HEK293T (cell line): ENCODE data around the gene PKD2L2.
"Not testable (repeated sequence)": the region's sequence is repeated elsewhere in the genome, so short reads cannot be mapped to it uniquely, and the experiment has no call there.

Experiments
- CTCF ChIA-PET: fragments of 350-600 bp; formaldehyde crosslinking; extraction: SDS; loops from one replicate; lab custom pipeline; 2021; ENCODE audit warnings: antibody characterized with exemption, inconsistent platforms; lab: Yijun Ruan, JAX
- POLR2A ChIA-PET: fragments of 350-600 bp; formaldehyde crosslinking; extraction: SDS; loops from one replicate; lab custom pipeline; 2020; ENCODE audit warnings: antibody characterized with exemption, inconsistent platforms; lab: Yijun Ruan, JAX
- DNase-seq: peaks from one replicate; pipeline ENCODE4 v3.0.0; 2012; ENCODE audit warnings: mixed read lengths; ENCODE audit errors: extremely low spot score
- ARNT ChIP-seq: fragments of 450-650 bp; IDR thresholded peaks from 2 replicates; pipeline ENCODE4 v1.6.1; 2017; ENCODE audit warnings: mild to moderate bottlenecking
- BHLHE40 ChIP-seq: fragments of 450-650 bp; IDR thresholded peaks from 2 replicates; pipeline ENCODE4 v1.6.1; 2016; ENCODE audit warnings: mild to moderate bottlenecking, moderate library complexity, borderline replicate concordance
- ELF4 ChIP-seq: fragments of 450-650 bp; IDR thresholded peaks from 2 replicates; pipeline ENCODE4 v1.6.1; 2017; ENCODE audit warnings: antibody characterized with exemption
- FOXK2 ChIP-seq: fragments of 450-650 bp; IDR thresholded peaks from 2 replicates; pipeline ENCODE4 v1.6.1; 2016; ENCODE audit warnings: mild to moderate bottlenecking
- FOXM1 ChIP-seq: fragments of 450-650 bp; IDR thresholded peaks from 2 replicates; pipeline ENCODE4 v1.6.1; 2017; ENCODE audit warnings: mild to moderate bottlenecking, borderline replicate concordance
- HDGF ChIP-seq: fragments of 450-650 bp; IDR thresholded peaks from 2 replicates; pipeline ENCODE4 v1.6.1; 2017; ENCODE audit warnings: antibody characterized with exemption, borderline replicate concordance
- L3MBTL2 ChIP-seq: fragments of 450-650 bp; conservative IDR thresholded peaks from 2 replicates; pipeline ENCODE4 v1.6.1; 2016; ENCODE audit warnings: mild to moderate bottlenecking
- LEF1 ChIP-seq: fragments of 450-650 bp; IDR thresholded peaks from 2 replicates; pipeline ENCODE4 v1.6.1; 2017; ENCODE audit warnings: mild to moderate bottlenecking, borderline replicate concordance
- NFRKB ChIP-seq: fragments of 450-650 bp; IDR thresholded peaks from 2 replicates; pipeline ENCODE4 v1.6.1; 2016; ENCODE audit warnings: mild to moderate bottlenecking, moderate library complexity
- PKNOX1 ChIP-seq: fragments of 450-650 bp; IDR thresholded peaks from 2 replicates; pipeline ENCODE4 v1.6.1; 2016
- SP1 ChIP-seq: fragments of 450-650 bp; IDR thresholded peaks from 2 replicates; pipeline ENCODE4 v1.6.1; 2017
- SUZ12 ChIP-seq: fragments of 450-650 bp; IDR thresholded peaks from 2 replicates; pipeline ENCODE4 v1.6.1; 2016; ENCODE audit warnings: mild to moderate bottlenecking
- TARDBP ChIP-seq: fragments of 450-650 bp; IDR thresholded peaks from 2 replicates; pipeline ENCODE4 v1.6.1; 2016
- ZNF384 ChIP-seq: fragments of 450-650 bp; IDR thresholded peaks from 2 replicates; pipeline ENCODE4 v1.6.1; 2016

PKD2L2 gene

GRCh38 chr5:137888863-137889759 lies at the start of gene PKD2L2:
Gene PKD2L2, plus strand, starts transcription at chr5:137889457. Its CDS starts 35 bp downstream, at chr5:137889492.
- CTCF ChIA-PET: interaction anchor here (0.6 to 1.8 kb wide), 2 partner anchors 11 to 110 kb away, joined by 3 to 6 read pairs; no protein-coding TSS in a partner anchor
- TF ChIP-seq L3MBTL2: peak; percentile 50
- no peak for TF ChIP-seq ZNF384
- TF ChIP-seq PKNOX1: 0 out of 2 replicates have a peak, but pooled peaks have one; percentile 3
- TF ChIP-seq SP1: no peak
- DNase-seq: peak; percentile 89
- POLR2A ChIA-PET: interaction anchor here (0.6 to 2.5 kb wide), 38 partner anchors 10 to 614 kb away, joined by 3 to 22 read pairs (median 4); partner anchors contain the start of genes CDC25C and HNRNPA0

GRCh38 chr5:137842296-137842695 lies 47.0 kb upstream of the PKD2L2 start:
- no peak for DNase-seq
- CTCF ChIA-PET: no interaction called here
- POLR2A ChIA-PET: interaction anchor here (1.2 kb wide), 1 partner anchor 47 kb away, joined by 6 read pairs; the partner anchor contains the start of gene PKD2L2
- no peak for TF ChIP-seq LEF1
- no peak for TF ChIP-seq SUZ12
- TF ChIP-seq BHLHE40: no peak
- no peak for TF ChIP-seq HDGF
- TF ChIP-seq TARDBP: no peak
- TF ChIP-seq FOXK2: no peak
- no peak for TF ChIP-seq L3MBTL2
- TF ChIP-seq SP1: no peak
- no peak for TF ChIP-seq NFRKB

- POLR2A ChIA-PET: interaction anchor here (0.8 to 2.4 kb wide), 3 partner anchors 45 to 369 kb away, joined by 3 to 12 read pairs (median 3); partner anchors contain the start of genes CDC23, HNRNPA0 and PKD2L2
- TF ChIP-seq ZNF384 (peak; percentile 53; the same call in 1 of the 2 replicates), L3MBTL2 (0 out of 2 replicates have a peak, but pooled peaks have one; percentile 18), HDGF (no peak)
- CTCF ChIA-PET: no interaction called here
- DNase-seq: peak; percentile 21
Measured at GRCh38 chr5:137843676-137844299, 45.5 kb upstream of the PKD2L2 start.

- TF ChIP-seq FOXK2 (no peak), HDGF (no peak), NFRKB (no peak), SP1 (no peak), ZNF384 (no peak), TARDBP (no peak), ELF4 (no peak), FOXM1 (no peak)
- ChIA-PET CTCF (no interaction called here), POLR2A (interaction anchor here (0.8 to 2.4 kb wide), 2 partner anchors 43 to 92 kb away, joined by 3 to 12 read pairs; partner anchors contain the start of genes HNRNPA0 and PKD2L2)
- DNase-seq: no peak
Measured at GRCh38 chr5:137845472-137845871, 43.8 kb upstream of the PKD2L2 start.

GRCh38 chr5:137847687-137848086 lies 41.6 kb upstream of the PKD2L2 start:
- ChIA-PET POLR2A (no interaction called here), CTCF (no interaction called here)
- no peak for DNase-seq
- TF ChIP-seq BHLHE40: no peak

GRCh38 chr5:137853165-137853564 lies 36.1 kb upstream of the PKD2L2 start:
- DNase-seq, CTCF ChIA-PET, POLR2A ChIA-PET: not testable (repeated sequence)

- ChIA-PET POLR2A (interaction anchor here (1.6 kb wide), 1 partner anchor 33 kb away, joined by 6 read pairs; the partner anchor contains the start of gene PKD2L2), CTCF (interaction anchor here (1.0 kb wide), 1 partner anchor 105 kb away, joined by 5 read pairs; no protein-coding TSS in a partner anchor)
- no peak for TF ChIP-seq ARNT
- TF ChIP-seq SP1: no peak
- TF ChIP-seq FOXK2: no peak
- no peak for DNase-seq
Measured at GRCh38 chr5:137856201-137856600, 33.1 kb upstream of the PKD2L2 start.
